ENCODE measurements around the gene EDRF1.

DNA sequence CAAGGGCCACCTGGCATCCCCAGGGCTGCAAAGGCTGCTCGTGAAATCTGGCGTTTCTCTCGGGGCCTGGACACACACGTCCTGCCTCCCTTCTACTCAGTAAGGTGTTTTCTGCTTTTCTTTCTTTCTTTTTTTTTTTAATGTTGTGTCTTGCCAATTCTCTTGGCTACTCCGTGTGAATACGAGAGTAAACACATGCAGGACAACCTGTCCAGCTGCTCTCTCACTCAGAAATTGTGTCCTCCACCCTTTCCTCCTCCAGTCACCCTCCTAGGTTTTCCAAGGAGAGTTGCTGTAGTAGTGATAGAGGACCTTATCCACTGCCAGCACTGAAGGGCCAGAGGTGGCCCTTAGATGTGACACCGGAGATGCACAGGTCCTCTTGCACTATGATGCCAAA lies 35.7 kb upstream of the EDRF1 start:
- TF ChIP-seq, protein P1, sequence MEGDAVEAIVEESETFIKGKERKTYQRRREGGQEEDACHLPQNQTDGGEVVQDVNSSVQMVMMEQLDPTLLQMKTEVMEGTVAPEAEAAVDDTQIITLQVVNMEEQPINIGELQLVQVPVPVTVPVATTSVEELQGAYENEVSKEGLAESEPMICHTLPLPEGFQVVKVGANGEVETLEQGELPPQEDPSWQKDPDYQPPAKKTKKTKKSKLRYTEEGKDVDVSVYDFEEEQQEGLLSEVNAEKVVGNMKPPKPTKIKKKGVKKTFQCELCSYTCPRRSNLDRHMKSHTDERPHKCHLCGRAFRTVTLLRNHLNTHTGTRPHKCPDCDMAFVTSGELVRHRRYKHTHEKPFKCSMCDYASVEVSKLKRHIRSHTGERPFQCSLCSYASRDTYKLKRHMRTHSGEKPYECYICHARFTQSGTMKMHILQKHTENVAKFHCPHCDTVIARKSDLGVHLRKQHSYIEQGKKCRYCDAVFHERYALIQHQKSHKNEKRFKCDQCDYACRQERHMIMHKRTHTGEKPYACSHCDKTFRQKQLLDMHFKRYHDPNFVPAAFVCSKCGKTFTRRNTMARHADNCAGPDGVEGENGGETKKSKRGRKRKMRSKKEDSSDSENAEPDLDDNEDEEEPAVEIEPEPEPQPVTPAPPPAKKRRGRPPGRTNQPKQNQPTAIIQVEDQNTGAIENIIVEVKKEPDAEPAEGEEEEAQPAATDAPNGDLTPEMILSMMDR (IDR thresholded peaks at IDR 0.05; ENCODE audit: poor library complexity), result no peak
- TF ChIP-seq EZH2 (IDR thresholded peaks at IDR 0.05; ENCODE audit: borderline replicate concordance), result no peak

All from hepatocyte (in vitro differentiated cells).